Keratinocyte (primary cell): ENCODE results near the gene KAT5. TPM values are rescaled to one million over a fixed set of nuclear protein-coding genes. Genes with fewer than 3 reads are reported as not detected.
"Not testable (repeated sequence)": the region's sequence is repeated elsewhere in the genome, so short reads cannot be mapped to it uniquely, and the experiment has no call there.

Source experiments
- DNase-seq: peaks from one replicate; pipeline ENCODE4 v3.0.0-alpha.2; 2011; ENCODE audit warnings: low read depth, missing footprints, low spot score
- FAIRE-seq: peaks from 2 replicates; lab custom pipeline; 2011; peaks lifted over from hg19 to GRCh38; lab: Jason Lieb, UNC
- H2AFZ ChIP-seq: 2 replicates; pipeline ENCODE4 v1.6.0; 2012; ENCODE audit warnings: low read length, control low read depth, inconsistent platforms; ENCODE audit not compliant: control insufficient read depth
- H3K27ac ChIP-seq: 2 replicates; pipeline ENCODE4 v1.5.1; 2011; ENCODE audit warnings: low read length; ENCODE audit not compliant: control insufficient read depth, insufficient read depth
- H3K27me3 ChIP-seq: 3 replicates; pipeline ENCODE4 v1.6.0; 2011; ENCODE audit warnings: low read length; ENCODE audit not compliant: control insufficient read depth, insufficient read depth; ENCODE audit errors: extremely low read depth
- H3K36me3 ChIP-seq, 2 experiments: 2 replicates in 1 of 2; 3 replicates in 1 of 2; pipeline ENCODE4 v1.5.1; 2011; ENCODE audit warnings: low read length in 2 of 2, mild to moderate bottlenecking in 1 of 2; ENCODE audit not compliant: control insufficient read depth in 2 of 2, insufficient read depth in 2 of 2; ENCODE audit errors: extremely low read depth in 1 of 2
- H3K4me1 ChIP-seq: 3 replicates; pipeline ENCODE4 v1.5.1; 2011; ENCODE audit warnings: low read length; ENCODE audit not compliant: control insufficient read depth, insufficient read depth; ENCODE audit errors: extremely low read depth
- H3K4me2 ChIP-seq: 3 replicates; pipeline ENCODE4 v1.6.0; 2011; ENCODE audit warnings: low read depth, low read length; ENCODE audit not compliant: control insufficient read depth, insufficient read depth; ENCODE audit errors: extremely low read depth
- H3K4me3 ChIP-seq, 3 experiments: fragments of 200-600 bp in 1 of 3; sonication (generic) in 1 of 3; 2 replicates in 2 of 3; 3 replicates in 1 of 3; pipeline ENCODE4 v1.5.1; 2011 to 2016; ENCODE audit warnings: low read length in 3 of 3, mild to moderate bottlenecking in 3 of 3, control low read depth in 2 of 3, inconsistent platforms in 1 of 3, low read depth in 1 of 3, mixed read lengths in 1 of 3, mixed run types in 1 of 3, moderate library complexity in 1 of 3; ENCODE audit not compliant: control insufficient read depth in 2 of 3, insufficient read depth in 2 of 3; ENCODE audit errors: extremely low read depth in 1 of 3
- H3K79me2 ChIP-seq: 2 replicates; pipeline ENCODE4 v1.6.0; 2012; ENCODE audit warnings: low read length; ENCODE audit not compliant: control insufficient read depth, insufficient read depth
- H3K9ac ChIP-seq: 3 replicates; pipeline ENCODE4 v1.6.0; 2011; ENCODE audit warnings: low read length; ENCODE audit not compliant: control insufficient read depth, insufficient read depth; ENCODE audit errors: extremely low read depth
- H3K9me1 ChIP-seq: 3 replicates; pipeline ENCODE4 v1.6.0; 2011; ENCODE audit warnings: low read length; ENCODE audit not compliant: control insufficient read depth, insufficient read depth; ENCODE audit errors: extremely low read depth
- H3K9me3 ChIP-seq: 2 replicates; pipeline ENCODE4 v1.5.1; 2012; ENCODE audit warnings: low read depth, low read length; ENCODE audit not compliant: control insufficient read depth
- H4K20me1 ChIP-seq: 3 replicates; pipeline ENCODE4 v1.6.0; 2011; ENCODE audit warnings: low read length; ENCODE audit not compliant: control insufficient read depth, insufficient read depth; ENCODE audit errors: extremely low read depth
- EZH2 ChIP-seq: IDR thresholded peaks from one replicate; pipeline ENCODE4 v1.6.1; 2012; ENCODE audit warnings: inconsistent platforms, mild to moderate bottlenecking, low read length, moderate library complexity
- dilution Hi-C: fragments of 300-500 bp; cut with MboI; formaldehyde crosslinking; loops from one replicate; pipeline ENCODE4 v1.7.0; 2020; ENCODE audit warnings: low sequenced_read_pairs; ENCODE audit not compliant: extremely low pct_ligation_motif_present
- polyA plus RNA-seq, 5 experiments: library from polyadenylated mRNA; depleted of rRNA in 3 of 5; stranded (reverse) in 3 of 5; stranded (forward) in 1 of 5; unstranded in 1 of 5; fragments of >200 nt; gene quantifications; 1 replicate in 1 of 5; 2 replicates in 3 of 5; 3 replicates in 1 of 5; pipeline versions ENCODE4 v1.2.1 to v1.2.3, GENCODE V29; 2011 to 2012; ENCODE audit warnings: missing spikeins in 2 of 5, low read depth in 1 of 5, low replicate concordance in 1 of 5
- small RNA-seq, 3 experiments: library from RNA; depleted of rRNA; stranded (forward); fragments of <200 nt; gene quantifications; one replicate each; pipeline ENCODE3, GENCODE V24; 2012; ENCODE audit warnings: low read depth in 3 of 3, low replicate concordance in 1 of 3; ENCODE audit not compliant: insufficient read length in 3 of 3

The KAT5 gene
- polyA plus RNA-seq, 1 donor (not counting 4 experiments of a cell fraction or from before 2014, with no cell fraction given), result 26.8 TPM

- H3K9ac ChIP-seq, result no peak overlapping the region
- no peak overlapping the region for H3K4me2 ChIP-seq
- H3K9me3 ChIP-seq, result no peaks in the 10 kb centered on the region
- dilution Hi-C loops, result no loop called here
- TF ChIP-seq EZH2, result no peak
- H3K9me1 ChIP-seq, result no peaks in the 10 kb centered on the region
- no peak overlapping the region for H2AFZ ChIP-seq
- DNase-seq (no peak), FAIRE-seq (no peak)
- H3K4me3 ChIP-seq, result no peak overlapping the region
- no peaks in the 10 kb centered on the region for H3K27me3 ChIP-seq
- no peaks in the 10 kb centered on the region for H3K79me2 ChIP-seq
- no peaks in the 10 kb centered on the region for H3K36me3 ChIP-seq
- H3K27ac ChIP-seq, result no peak overlapping the region
- no peaks in the 10 kb centered on the region for H3K4me1 ChIP-seq
- no peaks in the 10 kb centered on the region for H4K20me1 ChIP-seq
Observed at GRCh38 chr11:65767406-65767805, 55.4 kb downstream of the KAT5 start.

DNA sequence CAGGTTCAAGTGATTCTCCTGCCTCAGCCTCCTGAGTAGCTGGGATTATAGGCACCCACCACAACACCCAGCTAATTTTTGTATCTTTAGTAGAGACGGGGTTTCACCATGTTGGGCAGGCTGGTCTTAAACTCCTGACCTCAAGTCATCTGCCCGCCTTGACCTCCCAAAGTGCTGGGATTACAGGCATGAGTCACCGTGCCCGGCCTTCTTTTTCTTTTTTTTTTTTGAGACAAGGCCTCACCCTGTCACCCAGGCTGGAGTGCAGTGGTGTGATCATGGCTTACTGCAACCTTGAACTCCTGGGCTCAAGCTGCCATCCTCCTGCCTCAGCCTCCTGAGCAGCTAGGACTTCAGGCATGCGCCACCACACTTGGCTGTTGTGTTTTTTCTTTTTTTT, 55.8 kb downstream of the KAT5 start:
- H3K9ac ChIP-seq, H3K4me3 ChIP-seq, H3K9me1 ChIP-seq, H3K4me1 ChIP-seq, DNase-seq, H3K27ac ChIP-seq, H3K36me3 ChIP-seq, H3K4me2 ChIP-seq, FAIRE-seq, H3K9me3 ChIP-seq, H2AFZ ChIP-seq, dilution Hi-C loops, H3K27me3 ChIP-seq, H3K79me2 ChIP-seq, H4K20me1 ChIP-seq: not testable (repeated sequence)

Small RNAs within 50 kb of the gene (small RNA-seq; reads per million reads assigned to genes)
- 0 reads per million in 3 experiments for gene RN7SL309P

Other genes starting within 250 kb of the KAT5 start
- 337 to 1,845 TPM (median 1,768 TPM) in 3 replicates for gene MALAT1, start 213.2 kb upstream of the KAT5 start, polyA plus RNA-seq
- 31.3 to 51.2 TPM (median 44.1 TPM) in 3 replicates for gene SCYL1, start 187.2 kb upstream of the KAT5 start, polyA plus RNA-seq
- gene LTBP3, start 153.9 kb upstream of the KAT5 start, polyA plus RNA-seq, result 9.1 to 23.0 TPM (median 11.0 TPM) in 3 replicates
- gene ZNRD2, start 141.8 kb upstream of the KAT5 start, polyA plus RNA-seq, result 33.6 to 48.5 TPM (median 47.5 TPM) in 3 replicates
- gene FAM89B, start 139.7 kb upstream of the KAT5 start, polyA plus RNA-seq, result 11.5 to 37.6 TPM (median 13.5 TPM) in 3 replicates
- 8.5 to 14.0 TPM (median 10.4 TPM) in 3 replicates for gene EHBP1L1, start 136.2 kb upstream of the KAT5 start, polyA plus RNA-seq
- 0.14 to 1.5 TPM (median 0.46 TPM) in 3 replicates for gene KCNK7, start 116.5 kb upstream of the KAT5 start, polyA plus RNA-seq
- 13.6 to 18.8 TPM (median 17.5 TPM) in 3 replicates for gene MAP3K11, start 98.0 kb upstream of the KAT5 start, polyA plus RNA-seq
- gene PCNX3, start 96.5 kb upstream of the KAT5 start, polyA plus RNA-seq, result 6.1 to 16.5 TPM (median 10.5 TPM) in 3 replicates
- 4.5 to 7.2 TPM (median 7.1 TPM) in 3 replicates for gene SIPA1, start 74.2 kb upstream of the KAT5 start, polyA plus RNA-seq
- 20.4 to 49.4 TPM (median 23.5 TPM) in 3 replicates for gene RELA, start 49.3 kb upstream of the KAT5 start, polyA plus RNA-seq
- 16.0 to 20.6 TPM (median 18.5 TPM) in 3 replicates for gene RNASEH2C, start 8.5 kb downstream of the KAT5 start, polyA plus RNA-seq
- gene AP5B1, start 68.7 kb downstream of the KAT5 start, polyA plus RNA-seq, result 3.1 to 6.8 TPM (median 3.1 TPM) in 3 replicates
- gene OVOL1, start 74.8 kb downstream of the KAT5 start, polyA plus RNA-seq, result 2.1 to 23.2 TPM (median 7.5 TPM) in 3 replicates
- gene SNX32, start 121.7 kb downstream of the KAT5 start, polyA plus RNA-seq, result 0.12 to 0.44 TPM (median 0.15 TPM) in 3 replicates
- 571 to 1,860 TPM (median 1,236 TPM) in 3 replicates for gene CFL1, start 145.9 kb downstream of the KAT5 start, polyA plus RNA-seq
- 24.7 to 34.4 TPM (median 28.0 TPM) in 3 replicates for gene MUS81, start 148.2 kb downstream of the KAT5 start, polyA plus RNA-seq
- 4.6 to 13.6 TPM (median 4.8 TPM) in 3 replicates for gene EFEMP2, start 160.5 kb downstream of the KAT5 start, polyA plus RNA-seq
- gene CTSW, start 167.6 kb downstream of the KAT5 start, polyA plus RNA-seq, result not detected in 3 replicates
- 83.0 to 104 TPM (median 95.1 TPM) in 3 replicates for gene FIBP, start 176.2 kb downstream of the KAT5 start, polyA plus RNA-seq
- gene CCDC85B, start 178.4 kb downstream of the KAT5 start, polyA plus RNA-seq, result 4.1 to 6.8 TPM (median 6.0 TPM) in 3 replicates
- gene FOSL1, start 188.1 kb downstream of the KAT5 start, polyA plus RNA-seq, result 9.4 to 25.3 TPM (median 21.8 TPM) in 3 replicates
- gene C11orf68, start 206.8 kb downstream of the KAT5 start, polyA plus RNA-seq, result 18.4 to 30.9 TPM (median 25.0 TPM) in 3 replicates
- 135 to 175 TPM (median 138 TPM) in 3 replicates for gene DRAP1, start 207.2 kb downstream of the KAT5 start, polyA plus RNA-seq
- gene TSGA10IP, start 233.2 kb downstream of the KAT5 start, polyA plus RNA-seq, result not detected in 3 replicates
- 5.9 to 28.0 TPM (median 14.7 TPM) in 3 replicates for gene SART1, start 249.5 kb downstream of the KAT5 start, polyA plus RNA-seq